GM21825 (cell line): ENCODE data around the gene EML2.
"Not testable (repeated sequence)": the region's sequence is repeated elsewhere in the genome, so short reads cannot be mapped to it uniquely, and the experiment has no call there.

Source experiments
- ATAC-seq: cut with Tn5 transposase; IDR thresholded peaks from one replicate; pipeline ENCODE4 v1.9.1; 2021; ENCODE audit warnings: mild to moderate bottlenecking, moderate library complexity; ENCODE audit not compliant: unreplicated experiment

Gene EML2, protein sequence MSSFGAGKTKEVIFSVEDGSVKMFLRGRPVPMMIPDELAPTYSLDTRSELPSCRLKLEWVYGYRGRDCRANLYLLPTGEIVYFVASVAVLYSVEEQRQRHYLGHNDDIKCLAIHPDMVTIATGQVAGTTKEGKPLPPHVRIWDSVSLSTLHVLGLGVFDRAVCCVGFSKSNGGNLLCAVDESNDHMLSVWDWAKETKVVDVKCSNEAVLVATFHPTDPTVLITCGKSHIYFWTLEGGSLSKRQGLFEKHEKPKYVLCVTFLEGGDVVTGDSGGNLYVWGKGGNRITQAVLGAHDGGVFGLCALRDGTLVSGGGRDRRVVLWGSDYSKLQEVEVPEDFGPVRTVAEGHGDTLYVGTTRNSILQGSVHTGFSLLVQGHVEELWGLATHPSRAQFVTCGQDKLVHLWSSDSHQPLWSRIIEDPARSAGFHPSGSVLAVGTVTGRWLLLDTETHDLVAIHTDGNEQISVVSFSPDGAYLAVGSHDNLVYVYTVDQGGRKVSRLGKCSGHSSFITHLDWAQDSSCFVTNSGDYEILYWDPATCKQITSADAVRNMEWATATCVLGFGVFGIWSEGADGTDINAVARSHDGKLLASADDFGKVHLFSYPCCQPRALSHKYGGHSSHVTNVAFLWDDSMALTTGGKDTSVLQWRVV

DNA sequence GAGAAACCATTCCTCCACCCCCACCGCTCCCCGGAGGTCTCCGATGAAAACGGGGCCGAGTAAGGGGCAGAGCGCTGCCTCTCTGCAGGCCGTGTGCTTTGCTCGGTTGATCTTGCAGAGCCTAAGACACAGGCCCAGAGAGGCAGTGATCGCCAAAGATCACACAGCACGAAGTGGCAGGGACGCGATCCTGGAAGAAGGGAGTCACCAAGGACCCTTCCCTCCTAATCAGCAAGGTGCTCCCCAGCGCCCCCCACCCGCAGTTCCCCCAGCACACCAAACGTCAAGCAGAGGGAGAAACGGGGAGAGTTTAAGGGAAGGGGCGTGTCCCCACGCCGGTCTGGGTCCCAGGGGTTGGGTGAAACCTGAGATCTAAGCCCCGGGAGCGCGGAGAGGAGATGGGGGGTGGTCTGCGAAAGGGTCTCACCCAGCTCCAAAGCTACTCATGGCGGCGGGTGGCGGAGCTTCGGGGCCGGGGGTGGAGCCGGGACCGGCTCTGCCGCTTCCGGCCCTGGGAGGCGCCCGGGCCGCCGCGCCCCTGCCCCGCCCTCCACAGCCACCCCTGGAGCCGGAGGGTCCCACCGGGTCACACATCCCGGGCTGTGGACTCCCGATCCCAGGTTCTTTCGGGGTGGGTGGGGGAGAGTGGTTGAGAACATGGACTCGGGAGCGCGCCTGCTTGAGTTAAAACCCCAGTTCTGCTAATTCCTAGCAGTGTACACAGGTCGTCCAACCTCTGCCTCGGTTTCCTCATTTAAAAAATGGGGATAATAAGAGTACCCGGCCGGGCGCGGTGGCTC, at the start of gene EML2:
EML2 (minus strand) TSS at position 468 of the 800 bp plus-strand sequence; CDS start at position 447, 21 bp downstream.
- no peak for ATAC-seq

DNA sequence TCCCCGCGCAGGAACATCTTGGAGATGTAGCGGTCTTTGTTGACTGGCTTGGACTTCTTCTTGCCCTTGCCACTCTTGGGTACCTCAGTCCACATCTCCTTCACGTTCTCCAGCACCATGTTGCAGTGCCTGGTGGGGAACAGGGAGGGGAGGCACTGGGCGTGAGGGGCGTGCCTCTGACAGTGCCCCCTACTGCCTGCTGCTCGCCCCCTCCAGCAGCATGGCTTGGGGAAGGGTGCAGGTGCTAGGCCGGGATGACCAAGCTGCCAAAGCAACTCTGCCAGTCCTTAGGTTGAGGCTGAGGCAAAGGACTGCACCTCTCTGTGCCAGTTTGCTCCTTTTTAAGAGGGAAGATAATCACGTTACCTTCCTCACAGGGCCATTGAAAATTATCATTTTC, 48.4 kb upstream of the EML2 start:
- no peak for ATAC-seq

DNA sequence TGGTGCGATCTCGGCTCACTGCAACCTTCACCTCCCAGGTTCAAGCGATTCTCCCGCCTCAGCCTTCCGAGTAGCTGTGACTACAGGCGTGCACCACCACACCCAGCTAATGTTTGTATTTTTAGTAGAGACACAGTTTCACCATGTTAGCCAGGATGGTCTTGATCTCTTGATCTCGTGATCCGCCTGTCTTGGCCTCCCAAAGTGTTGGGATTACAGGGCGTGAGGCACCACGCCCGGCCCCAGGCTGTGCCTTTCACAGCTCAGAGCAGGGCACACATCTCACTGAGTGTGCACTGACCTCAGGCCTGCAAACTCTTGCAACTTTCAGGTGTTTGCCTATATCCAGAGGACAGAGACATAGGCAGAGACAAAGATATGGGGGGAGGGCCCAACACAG, 45.8 kb upstream of the EML2 start:
- not testable (repeated sequence) for ATAC-seq

DNA sequence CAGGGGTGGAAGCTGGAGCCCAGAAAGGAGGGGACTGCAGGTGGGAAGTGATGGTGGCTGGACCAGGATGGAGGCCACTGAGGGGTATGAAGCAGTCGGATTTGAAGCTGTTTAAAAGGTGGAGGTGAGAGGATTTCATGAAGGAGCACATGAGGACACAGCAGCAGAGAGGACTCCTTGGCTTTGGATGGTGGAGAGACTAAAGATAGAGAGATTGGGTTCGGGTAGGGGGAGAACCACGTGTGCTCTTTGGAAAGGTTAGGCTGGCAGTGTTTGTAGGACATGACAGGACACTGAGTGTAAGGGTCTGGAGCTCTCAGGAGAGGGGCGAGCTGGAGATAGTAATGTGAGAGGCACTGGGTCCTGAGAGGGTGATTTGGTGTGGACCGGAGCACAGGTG, 43.7 kb upstream of the EML2 start:
- ATAC-seq: no peak

DNA sequence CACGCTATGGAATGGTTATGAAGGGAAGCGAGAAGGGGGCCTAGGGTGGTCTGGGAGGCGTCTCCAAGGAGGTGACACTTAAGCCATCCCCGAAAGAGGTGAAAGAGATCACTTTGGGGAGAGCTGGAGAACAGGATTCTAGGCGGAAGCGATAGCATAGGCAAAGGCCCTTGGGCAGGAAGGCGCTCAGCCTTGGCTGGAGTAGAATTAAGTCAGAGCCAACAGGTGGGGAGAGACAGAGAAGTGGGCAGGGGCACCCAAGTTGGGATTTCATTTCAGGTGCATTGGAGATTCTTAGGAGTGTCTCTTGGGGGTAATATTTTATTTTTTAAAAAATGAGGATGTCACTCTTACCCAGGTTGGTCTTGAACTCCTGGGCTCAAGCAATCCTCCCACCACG, 42.9 kb upstream of the EML2 start:
- no peak for ATAC-seq

DNA sequence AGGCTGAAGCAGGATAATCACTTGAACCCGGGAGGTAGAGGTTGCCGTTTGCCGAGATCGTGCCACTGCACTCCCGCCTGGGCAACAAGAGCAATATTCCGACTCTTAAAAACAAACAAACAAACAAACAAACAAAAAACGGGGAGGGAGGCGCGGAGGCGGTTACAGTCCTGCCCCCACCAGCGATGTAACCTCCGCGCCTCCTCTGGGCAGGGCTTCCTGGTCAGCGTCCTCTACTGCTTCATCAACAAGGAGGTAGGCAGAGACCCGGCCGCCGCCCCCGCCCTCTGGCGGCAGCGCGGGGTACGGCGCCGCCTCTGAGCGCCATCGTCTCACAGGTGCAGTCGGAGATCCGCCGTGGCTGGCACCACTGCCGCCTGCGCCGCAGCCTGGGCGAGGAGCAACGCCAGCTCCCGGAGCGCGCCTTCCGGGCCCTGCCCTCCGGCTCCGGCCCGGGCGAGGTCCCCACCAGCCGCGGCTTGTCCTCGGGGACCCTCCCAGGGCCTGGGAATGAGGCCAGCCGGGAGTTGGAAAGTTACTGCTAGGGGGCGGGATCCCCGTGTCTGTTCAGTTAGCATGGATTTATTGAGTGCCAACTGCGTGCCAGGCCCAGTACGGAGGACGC, 42.3 kb upstream of the EML2 start:
- peak; percentile 72 for ATAC-seq

DNA sequence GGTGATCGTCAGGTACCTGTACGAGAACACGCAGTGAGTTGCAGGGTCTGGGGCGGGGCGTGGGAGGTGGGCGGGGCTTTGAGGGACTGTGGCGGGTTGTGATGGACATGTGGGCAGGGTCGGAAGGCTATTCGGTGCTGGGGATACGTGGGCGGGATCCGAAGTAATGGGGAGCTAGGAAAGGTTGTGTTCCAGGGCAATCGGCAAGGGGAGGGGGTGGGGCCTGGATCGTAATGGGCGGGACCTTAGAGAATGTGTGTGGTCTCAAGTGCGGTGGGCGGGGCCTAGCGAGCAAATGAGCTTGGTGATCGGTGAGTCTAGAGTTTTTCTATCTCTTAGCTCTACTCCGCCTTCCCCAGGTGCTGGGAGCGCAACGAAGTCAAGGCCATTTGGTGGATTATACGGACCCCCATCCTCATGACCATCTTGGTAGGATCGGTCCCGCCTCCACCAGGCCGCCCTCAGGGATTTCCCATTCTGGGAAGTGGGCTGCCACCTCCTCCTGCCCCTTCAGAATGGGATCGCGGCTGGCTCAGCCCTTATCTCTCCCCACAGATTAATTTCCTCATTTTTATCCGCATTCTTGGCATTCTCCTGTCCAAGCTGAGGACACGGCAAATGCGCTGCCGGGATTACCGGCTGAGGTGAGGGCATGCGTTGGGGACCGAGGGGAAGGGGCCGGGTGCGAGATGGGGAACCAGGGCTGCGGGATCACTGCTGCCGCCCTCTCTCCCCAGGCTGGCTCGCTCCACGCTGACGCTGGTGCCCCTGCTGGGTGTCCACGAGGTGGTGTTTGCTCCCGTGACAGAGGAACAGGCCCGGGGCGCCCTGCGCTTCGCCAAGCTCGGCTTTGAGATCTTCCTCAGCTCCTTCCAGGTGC, 38.4 kb upstream of the EML2 start:
- peak; percentile 40 for ATAC-seq

DNA sequence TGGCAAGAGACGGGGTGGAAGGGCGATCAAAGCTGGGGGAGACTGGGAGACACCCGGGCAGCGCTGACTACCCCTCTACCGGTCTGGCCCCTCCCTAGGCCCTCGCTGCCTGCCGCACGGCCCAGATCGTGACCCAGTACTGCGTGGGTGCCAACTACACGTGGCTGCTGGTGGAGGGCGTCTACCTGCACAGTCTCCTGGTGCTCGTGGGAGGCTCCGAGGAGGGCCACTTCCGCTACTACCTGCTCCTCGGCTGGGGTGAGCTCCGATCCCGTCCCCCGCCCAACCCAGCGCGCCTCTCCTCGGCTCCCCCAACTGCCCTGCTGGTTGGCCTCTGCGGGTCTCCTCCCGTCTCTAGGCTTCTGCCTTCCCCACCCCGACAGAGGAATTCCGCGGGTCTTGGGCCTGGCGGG, 37.7 kb upstream of the EML2 start:
- ATAC-seq: peak; percentile 18

DNA sequence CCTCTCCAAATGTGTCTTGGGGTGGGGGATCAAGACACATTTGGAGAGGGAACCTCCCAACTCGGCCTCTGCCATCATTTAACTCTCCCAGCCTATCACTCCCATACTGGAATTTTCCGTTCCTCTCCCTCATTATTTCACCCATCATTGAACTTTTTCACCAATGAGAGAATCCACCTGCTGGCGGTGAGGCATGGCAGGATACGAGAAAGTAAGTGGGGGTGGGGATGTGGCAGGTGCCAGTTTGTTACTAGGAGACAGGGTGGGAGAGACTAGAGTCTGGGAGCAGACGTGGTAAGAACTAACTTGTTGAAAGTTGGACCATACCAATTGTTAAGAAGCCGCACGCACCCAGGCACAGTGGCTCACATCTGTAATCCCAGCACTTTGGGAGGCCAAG, 35.7 kb upstream of the EML2 start:
- no peak for ATAC-seq

DNA sequence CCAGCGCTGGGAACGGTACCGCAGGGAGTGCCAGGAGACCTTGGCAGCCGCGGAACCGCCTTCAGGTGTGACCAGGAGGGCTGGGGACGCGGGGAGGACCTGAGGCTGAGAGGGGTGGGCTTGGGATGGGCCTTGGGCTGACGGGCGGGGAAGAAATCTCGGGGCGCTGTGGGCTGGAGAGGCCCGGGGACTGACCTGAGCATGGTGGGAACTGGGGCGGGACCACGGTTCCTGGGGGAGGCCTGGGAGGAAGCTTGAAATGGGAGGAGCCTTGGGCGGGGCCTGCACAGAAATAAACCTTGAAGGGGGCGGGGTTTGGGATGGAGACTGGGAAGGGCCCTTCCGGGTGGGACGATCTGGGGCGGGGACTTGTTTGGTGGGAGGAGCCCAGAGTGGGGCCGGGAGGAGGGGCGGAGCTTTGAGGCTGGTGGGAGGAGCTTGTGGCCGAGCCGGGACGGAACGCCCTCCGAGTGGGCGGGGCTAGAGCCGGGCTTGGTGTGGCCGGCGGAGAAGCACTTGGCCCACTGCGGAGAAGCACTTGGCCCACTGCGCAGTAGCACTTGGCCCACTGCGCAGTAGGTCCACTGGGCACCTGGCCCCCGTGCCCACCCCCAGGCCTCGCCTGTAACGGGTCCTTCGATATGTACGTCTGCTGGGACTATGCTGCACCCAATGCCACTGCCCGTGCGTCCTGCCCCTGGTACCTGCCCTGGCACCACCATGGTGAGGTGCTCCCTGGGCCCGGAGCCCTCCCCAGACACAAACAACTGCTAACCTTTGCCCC, 31.7 kb upstream of the EML2 start:
- peak; percentile 52 for ATAC-seq

DNA sequence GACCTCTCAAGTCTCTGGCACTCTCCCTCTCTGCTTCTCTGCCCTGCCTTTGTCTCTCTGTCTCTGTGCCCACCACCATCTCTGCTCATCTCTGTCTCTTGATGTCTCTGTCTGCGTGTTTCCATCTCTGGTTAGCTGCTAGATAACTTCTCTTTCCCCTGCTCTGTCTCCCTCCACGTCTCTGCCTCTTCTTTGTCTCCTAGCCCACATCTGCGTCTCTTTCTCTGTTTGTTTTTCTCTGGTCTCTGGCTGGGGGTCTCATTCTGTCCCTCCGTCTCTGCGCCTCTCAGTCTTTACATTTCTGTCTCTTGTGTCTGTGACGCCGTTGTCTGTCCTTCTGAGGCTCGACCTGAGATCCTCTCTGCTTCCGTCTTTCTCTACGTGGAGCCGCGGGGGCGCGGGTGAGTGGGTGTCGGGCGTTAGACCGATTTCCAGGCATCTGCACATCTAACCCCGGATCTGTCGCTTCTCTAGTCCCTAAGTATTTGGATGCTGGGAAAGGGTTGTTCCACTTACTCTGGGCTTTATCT, 29.2 kb upstream of the EML2 start:
- peak; percentile 2 for ATAC-seq

DNA sequence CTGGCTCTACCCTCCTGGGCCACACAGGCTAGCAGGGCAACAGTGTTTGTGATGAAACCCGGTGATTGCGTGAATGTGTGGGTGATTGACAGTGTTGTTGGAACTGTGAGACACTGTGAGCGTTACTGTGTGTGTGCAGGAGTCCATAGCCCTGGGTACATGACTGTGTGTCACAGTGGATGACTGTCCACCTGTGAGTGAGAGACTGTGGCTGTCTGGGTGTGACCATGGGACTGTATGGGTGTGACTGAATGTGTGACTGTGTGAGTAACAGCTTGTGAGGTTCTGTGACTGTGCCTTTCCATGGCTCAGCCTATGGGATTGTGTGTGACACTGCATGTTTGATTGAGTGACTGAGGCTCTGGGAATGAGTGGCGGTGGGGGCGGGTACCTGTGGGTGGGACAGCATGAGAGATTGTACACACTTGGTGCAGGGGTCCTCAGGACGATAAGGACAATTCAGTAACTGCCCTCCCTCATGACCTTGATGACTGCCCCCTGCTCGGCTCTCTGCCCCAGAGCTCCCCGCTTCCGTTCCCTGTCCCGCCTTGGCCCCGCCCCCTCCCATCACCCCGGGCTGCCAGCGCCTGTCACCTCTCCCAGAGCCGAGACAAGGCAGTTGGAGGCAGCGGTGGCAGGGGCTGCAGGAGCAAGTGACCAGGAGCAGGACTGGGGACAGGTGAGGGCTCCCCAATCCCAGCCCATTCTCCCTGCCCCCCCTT, 28.6 kb upstream of the EML2 start, which contains the start of gene GIPR:
GIPR (plus strand) TSS at position 602 of the 722 bp plus-strand sequence. CDS start 1,300 bp downstream, outside the sequence.
- ATAC-seq: no peak

DNA sequence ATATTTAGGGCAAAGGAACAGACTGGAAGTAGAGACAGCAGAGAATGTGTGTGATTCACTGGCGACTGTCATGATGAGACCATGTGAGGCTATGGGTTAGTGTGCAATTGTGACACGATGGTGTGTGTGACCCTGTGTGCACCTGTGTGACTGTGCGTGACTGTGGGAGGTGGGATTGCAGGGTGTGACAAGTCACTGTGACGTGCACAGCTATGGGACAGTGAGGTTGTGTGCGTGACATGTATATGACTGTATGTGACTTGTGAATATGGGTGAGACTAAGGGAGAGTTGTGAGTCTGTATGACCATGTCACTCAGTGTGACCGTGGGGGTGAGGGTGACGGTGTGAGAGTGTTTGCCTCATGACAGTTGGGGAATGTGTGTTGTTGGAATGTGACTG, 25.4 kb upstream of the EML2 start:
- ATAC-seq: no peak

DNA sequence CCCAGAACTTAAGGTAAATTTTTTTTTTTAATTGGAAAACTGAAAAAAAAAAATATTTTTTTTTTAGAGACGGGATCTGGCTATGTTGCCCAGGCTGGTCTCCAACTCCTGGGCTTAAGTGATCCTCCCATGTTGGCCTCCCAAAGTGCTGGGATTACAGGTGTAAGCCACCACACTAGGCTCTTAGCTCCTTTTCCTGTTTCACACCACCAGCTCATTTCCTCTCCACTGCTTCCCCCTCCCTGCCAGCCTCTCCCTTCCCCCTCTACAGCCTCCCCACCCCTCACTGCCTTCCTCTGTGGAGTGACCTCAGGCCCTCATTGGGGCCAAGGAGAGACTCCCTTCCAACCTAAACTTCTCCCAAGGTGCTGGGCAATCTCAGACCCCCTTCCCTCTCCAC, 24.6 kb upstream of the EML2 start:
- no peak for ATAC-seq

DNA sequence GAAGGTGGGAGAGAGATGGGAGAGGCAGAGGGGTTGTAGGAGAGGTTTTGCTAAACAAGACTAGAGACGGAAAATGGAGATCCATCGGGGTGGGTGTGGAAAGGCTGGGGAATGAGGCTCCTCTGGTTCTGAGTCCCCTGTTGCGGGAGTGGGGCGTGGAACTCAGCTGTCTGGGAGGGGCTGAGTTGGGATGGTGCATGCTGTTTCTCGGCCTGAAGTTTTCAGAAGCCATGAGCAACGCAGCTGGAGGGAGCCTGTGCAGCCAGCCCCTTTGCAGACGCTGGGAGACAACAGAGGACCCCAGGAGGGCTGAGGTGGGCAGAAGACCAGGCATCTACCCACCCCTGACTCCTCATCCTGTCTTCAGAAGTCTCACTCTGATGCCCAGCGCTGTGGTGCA, 21.4 kb upstream of the EML2 start:
- no peak for ATAC-seq

DNA sequence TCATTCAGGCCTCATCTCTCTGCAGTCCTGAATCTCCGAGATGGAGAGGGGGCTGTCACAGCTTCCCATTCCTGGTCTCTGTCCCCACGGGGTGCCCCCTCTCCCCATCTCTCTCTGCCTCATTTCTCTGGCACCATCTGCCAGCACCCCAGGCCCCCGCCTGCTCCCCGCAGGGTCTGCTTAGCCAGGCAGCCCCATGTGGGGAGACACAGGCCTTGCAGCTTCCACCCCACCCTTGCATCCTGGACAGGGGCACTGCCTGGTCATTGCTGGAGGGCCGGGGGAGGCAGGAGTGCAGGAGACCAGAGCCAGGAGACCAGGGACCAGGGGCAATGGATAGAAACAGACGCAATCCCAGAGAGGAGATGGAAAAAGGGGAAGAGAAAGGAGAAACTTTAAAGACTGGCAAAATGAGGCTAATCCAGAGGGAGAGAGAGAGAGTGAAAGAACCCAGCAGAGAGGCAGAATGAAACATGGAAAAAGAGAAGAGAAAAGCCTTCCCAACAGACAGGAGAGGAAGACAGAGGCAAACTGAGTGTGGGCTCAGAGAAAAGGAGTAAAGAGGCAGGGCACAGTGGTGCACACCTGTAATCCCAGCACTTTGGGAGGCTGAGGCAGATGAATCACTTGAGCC, 20.0 kb upstream of the EML2 start:
- no peak for ATAC-seq

DNA sequence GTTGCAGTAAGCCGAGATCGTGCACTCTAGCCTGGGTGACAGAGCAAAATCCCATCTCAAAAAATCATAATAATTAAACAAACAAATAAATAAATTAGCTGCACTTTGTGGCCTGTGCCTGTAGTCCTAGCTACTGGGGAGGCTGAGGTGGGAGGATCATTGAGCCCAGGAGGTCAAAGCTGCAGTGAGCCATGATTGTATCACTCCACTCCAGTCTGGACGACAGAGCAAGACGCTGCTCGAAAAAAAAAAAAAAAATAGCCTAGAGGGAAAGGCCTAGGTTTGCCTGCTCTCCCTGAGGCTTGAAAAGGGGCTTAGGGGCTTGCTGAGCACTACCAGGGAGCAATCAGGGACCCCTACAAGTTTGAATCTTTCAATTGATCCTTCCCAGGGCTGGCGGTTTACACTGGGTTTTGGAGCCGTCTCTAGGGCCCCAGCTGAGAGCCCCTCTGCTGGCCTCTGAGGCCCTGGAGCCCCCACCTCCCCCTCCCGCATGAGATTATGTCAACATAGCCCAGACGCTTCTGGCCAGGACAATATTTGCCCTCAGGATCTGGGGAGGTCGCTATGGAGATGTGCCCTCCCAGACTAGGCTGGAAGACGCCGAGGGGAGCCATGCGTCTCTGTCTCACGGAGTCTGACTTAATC, 18.4 kb upstream of the EML2 start:
- no peak for ATAC-seq
